ENCODE data around the gene GRM8.

The GRM8 gene

DNA sequence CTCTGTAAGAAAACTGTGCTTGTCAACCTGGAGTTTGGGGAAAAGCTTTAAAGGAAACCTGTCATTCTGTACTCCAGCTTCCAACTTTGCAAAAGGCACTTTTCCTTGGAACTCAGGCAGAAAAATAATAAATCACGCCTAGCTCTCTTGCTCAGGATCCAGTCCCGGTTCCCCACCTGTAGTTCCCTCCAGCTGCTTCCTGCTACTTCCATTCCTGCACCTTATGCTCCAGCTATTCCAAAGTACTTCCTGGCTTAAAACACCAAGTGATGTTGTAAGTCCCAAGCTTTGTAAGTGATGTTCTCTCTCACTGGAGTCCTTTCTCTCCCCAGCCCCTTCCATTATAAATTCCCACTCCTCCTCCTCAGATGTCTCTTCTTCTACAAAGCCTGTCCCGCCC lies 98.6 kb downstream of the GRM8 start:
- no peak for TF ChIP-seq CTCF (IDR thresholded peaks at IDR 0.05; ENCODE audit: insufficient read depth, low read depth, low read length, missing control alignments)
- DNase-seq (ENCODE audit: low read depth), result no peak
- no peak overlapping the region for H3K4me3 ChIP-seq (ENCODE audit: low read length)

GRCh38 chr7:127153315-127153714 lies 99.4 kb downstream of the GRM8 start:
- H3K4me3 ChIP-seq (ENCODE audit: low read length), result no peak overlapping the region
- DNase-seq (ENCODE audit: low read depth), result no peak
- TF ChIP-seq CTCF (IDR thresholded peaks at IDR 0.05; ENCODE audit: insufficient read depth, low read depth, low read length, missing control alignments), result no peak

DNA sequence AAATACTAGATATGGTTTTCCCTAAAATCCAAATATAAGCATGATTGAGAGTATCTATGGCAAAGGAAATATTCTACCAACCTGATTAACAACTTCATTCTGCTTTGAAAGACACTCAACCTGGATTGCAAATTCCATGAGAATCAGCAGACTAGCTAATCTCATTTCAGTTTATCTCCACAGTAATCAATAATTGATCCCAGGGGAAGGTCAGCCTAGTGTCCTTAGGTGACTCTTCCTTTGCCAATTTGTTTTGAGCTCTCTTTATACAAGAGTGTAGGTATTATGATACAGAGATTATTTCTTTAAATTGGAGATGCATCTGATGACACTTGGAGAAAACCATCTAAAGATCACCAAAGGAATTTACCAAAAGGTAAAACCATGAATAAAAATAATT lies 100.3 kb downstream of the GRM8 start:
- TF ChIP-seq CTCF (IDR thresholded peaks at IDR 0.05; ENCODE audit: insufficient read depth, low read depth, low read length, missing control alignments), result no peak
- no peak for DNase-seq (ENCODE audit: low read depth)
- H3K4me3 ChIP-seq (ENCODE audit: low read length), result no peak overlapping the region

GRCh38 chr7:127151379-127151778 lies 101.4 kb downstream of the GRM8 start:
- no peak for DNase-seq (ENCODE audit: low read depth)
- no peak for TF ChIP-seq CTCF (IDR thresholded peaks at IDR 0.05; ENCODE audit: insufficient read depth, low read depth, low read length, missing control alignments)
- H3K4me3 ChIP-seq (ENCODE audit: low read length), result no peak overlapping the region

DNA sequence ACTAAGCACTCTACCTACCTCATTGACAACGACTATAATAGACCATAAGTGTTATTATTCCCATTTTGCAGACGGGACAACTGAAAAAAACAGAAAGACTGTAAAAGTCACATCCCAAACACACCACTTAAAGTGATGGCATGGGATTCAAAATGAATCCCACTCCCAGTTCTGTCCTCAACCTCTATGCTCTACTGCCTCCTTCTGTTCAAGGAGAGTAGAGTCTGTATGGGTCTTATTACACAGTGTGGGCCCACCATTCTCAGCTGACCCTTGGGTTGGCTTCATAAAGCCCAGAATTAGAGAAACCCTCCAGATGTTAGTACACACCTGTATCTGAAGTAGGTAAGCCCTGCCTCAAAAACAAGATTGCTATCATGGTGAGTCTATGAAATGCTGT lies 102.2 kb downstream of the GRM8 start:
- no peak for TF ChIP-seq CTCF (IDR thresholded peaks at IDR 0.05; ENCODE audit: insufficient read depth, low read depth, low read length, missing control alignments)
- H3K4me3 ChIP-seq (ENCODE audit: low read length), result no peak overlapping the region
- no peak for DNase-seq (ENCODE audit: low read depth)

DNA sequence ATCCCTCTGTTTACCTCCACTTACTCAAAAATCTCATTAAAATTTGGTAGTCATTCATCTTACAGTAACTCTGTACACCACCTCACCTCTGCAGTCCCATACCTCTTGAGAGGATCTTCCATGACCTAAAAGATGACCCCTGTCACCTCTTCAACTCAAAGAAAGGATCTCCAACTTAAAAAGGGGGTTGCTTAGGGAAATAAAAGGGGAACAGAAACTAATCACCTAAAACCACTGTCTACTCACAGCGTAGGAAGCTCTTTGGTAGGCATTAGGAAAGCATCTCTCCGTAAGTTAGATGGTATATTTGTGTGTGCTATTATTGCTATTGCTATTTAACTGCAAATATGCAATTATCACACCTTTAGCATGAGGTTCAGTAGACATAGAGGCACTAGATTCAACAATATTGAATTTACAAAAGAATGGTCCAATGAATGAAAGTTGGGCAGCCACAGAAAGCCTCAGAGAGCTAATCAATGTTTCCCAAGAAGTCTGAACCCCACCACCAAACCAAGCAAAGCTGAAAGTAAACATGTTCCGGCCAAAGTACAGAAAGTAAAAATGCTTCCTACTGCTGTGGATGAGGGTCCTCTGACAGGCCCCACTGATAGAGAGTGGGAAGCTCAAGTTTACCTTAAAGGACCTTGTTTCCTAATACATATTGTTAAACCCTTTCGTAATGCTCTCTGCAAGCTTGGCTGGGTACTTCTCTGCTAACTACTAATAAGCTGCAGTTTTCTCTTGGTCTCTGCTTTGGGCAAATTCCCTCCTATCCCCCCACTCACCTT lies 105.8 kb downstream of the GRM8 start:
- H3K4me3 ChIP-seq (ENCODE audit: low read length), result no peak overlapping the region
- no peak for TF ChIP-seq CTCF (IDR thresholded peaks at IDR 0.05; ENCODE audit: insufficient read depth, low read depth, low read length, missing control alignments)
- no peak for DNase-seq (ENCODE audit: low read depth)

DNA sequence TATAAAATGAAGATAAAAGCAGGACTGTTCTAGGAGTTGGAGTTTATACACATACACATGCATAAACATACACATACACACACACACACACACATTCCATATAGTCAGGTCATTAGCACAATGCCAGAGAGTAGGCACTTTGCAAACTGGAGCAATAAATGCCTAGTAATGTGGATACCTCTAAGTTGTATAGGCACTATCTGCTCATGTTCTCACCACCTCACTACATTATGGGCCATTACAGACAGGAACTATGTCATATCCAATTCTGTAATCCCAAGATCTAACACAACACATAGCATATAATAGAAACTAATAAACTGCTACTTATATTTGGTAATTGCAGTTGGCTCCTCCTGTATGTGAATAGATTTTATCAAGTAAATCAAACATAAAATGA lies 115.6 kb downstream of the GRM8 start:
- DNase-seq (ENCODE audit: low read depth), result no peak
- no peak for TF ChIP-seq CTCF (IDR thresholded peaks at IDR 0.05; ENCODE audit: insufficient read depth, low read depth, low read length, missing control alignments)
- H3K4me3 ChIP-seq (ENCODE audit: low read length), result no peak overlapping the region

All from epithelial cell of esophagus (primary cell).